ENCODE measurements around the gene BTNL9. TPM values are rescaled to one million over a fixed set of nuclear protein-coding genes. Genes with fewer than 3 reads are reported as not detected.

The BTNL9 gene
- total RNA-seq, 1 experiment from 2014 or later = not detected

DNA sequence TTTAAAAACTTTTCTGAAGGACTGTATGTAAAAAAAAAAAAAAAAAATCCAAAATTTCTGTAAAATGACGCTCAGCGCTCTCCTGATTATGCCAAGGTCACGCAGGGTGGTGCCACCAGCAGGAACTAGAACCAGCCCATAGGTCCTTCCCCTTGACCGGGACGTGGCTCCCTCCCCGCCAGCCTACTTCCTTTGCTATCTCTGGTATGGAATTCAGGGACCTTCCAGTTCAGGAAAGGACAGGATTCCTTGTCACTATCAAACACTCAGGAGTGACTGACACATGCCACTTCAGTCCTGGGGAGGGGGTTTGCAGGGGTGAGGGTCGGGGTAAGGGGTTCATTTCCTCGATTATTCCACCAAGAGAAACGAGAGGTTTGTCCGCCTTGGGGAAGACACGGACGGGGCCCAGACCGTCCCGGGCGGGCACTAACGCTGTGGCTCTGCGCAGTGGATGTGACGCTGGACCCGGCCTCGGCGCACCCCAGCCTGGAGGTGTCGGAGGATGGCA lies 18.8 kb downstream of the BTNL9 start:
- Histone ChIP-seq H3K4me1 (ENCODE audit: insufficient read depth, low read length, poor library complexity, severe bottlenecking) (no peaks in the 10 kb centered on the region), H3K36me3 (ENCODE audit: insufficient read depth, low read length, poor library complexity, severe bottlenecking) (no peaks in the 10 kb centered on the region), H3K27ac (ENCODE audit: low read depth, low read length, poor library complexity, severe bottlenecking) (no peak overlapping the region), H3K27me3 (replicated peaks; ENCODE audit: insufficient read depth, low read depth, low read length, poor library complexity) (peaks cover 96% of the 10 kb centered on the region), H3K9me3 (ENCODE audit: low read depth, low read length, poor library complexity, severe bottlenecking) (no peaks in the 10 kb centered on the region), H3K4me3 (ENCODE audit: low read depth, low read length, poor library complexity, severe bottlenecking) (no peak overlapping the region)
- BruUV-seq (replicated peaks) = no TSS peak
- intact Hi-C loops (cut with micrococcal nuclease; ENCODE audit: unreplicated experiment) = no loop called here
- TF ChIP-seq CTCF (conservative IDR thresholded peaks at IDR 0.05; ENCODE audit: low read depth, low read length) (no peak), EZH2 (IDR thresholded peaks at IDR 0.05; ENCODE audit: borderline replicate concordance, low read depth, low read length, poor library complexity, severe bottlenecking) (peak; percentile 48)
- DNase-seq (ENCODE audit: low spot score) = no peak
- ChIA-PET POLR2A (ENCODE audit: low non-redundant PET) (no interaction called here), CTCF (no interaction called here)

- Histone ChIP-seq H3K9me3 (ENCODE audit: low read depth, low read length, poor library complexity, severe bottlenecking) (no peaks in the 10 kb centered on the region), H3K36me3 (ENCODE audit: insufficient read depth, low read length, poor library complexity, severe bottlenecking) (no peaks in the 10 kb centered on the region), H3K4me3 (ENCODE audit: low read depth, low read length, poor library complexity, severe bottlenecking) (no peak overlapping the region), H3K27ac (ENCODE audit: low read depth, low read length, poor library complexity, severe bottlenecking) (no peak overlapping the region), H3K27me3 (replicated peaks; ENCODE audit: insufficient read depth, low read depth, low read length, poor library complexity) (peaks cover 89% of the 10 kb centered on the region), H3K4me1 (ENCODE audit: insufficient read depth, low read length, poor library complexity, severe bottlenecking) (no peaks in the 10 kb centered on the region)
- TF ChIP-seq EZH2 (IDR thresholded peaks at IDR 0.05; ENCODE audit: borderline replicate concordance, low read depth, low read length, poor library complexity, severe bottlenecking) (peak; percentile 75), CTCF (conservative IDR thresholded peaks at IDR 0.05; ENCODE audit: low read depth, low read length) (no peak)
- POLR2A ChIA-PET (ENCODE audit: low non-redundant PET) = no interaction called here
- intact Hi-C loops (cut with micrococcal nuclease; ENCODE audit: unreplicated experiment) = no loop called here
- CTCF ChIA-PET = no interaction called here
- no TSS peak for BruUV-seq (replicated peaks)
- no peak for DNase-seq (ENCODE audit: low spot score)
Observed at GRCh38 chr5:181059297-181060230, 19.5 kb downstream of the BTNL9 start.

- CTCF ChIA-PET = no interaction called here
- H3K4me3 ChIP-seq (ENCODE audit: low read depth, low read length, poor library complexity, severe bottlenecking) = no peak overlapping the region
- H3K36me3 ChIP-seq (ENCODE audit: insufficient read depth, low read length, poor library complexity, severe bottlenecking) = no peaks in the 10 kb centered on the region
- no peak for TF ChIP-seq CTCF (conservative IDR thresholded peaks at IDR 0.05; ENCODE audit: low read depth, low read length)
- TF ChIP-seq EZH2 (IDR thresholded peaks at IDR 0.05; ENCODE audit: borderline replicate concordance, low read depth, low read length, poor library complexity, severe bottlenecking) = no peak
- no peak for DNase-seq (ENCODE audit: low spot score)
- POLR2A ChIA-PET (ENCODE audit: low non-redundant PET) = no interaction called here
- intact Hi-C loops (cut with micrococcal nuclease; ENCODE audit: unreplicated experiment) = no loop called here
- no TSS peak for BruUV-seq (replicated peaks)
- H3K27ac ChIP-seq (ENCODE audit: low read depth, low read length, poor library complexity, severe bottlenecking) = no peak overlapping the region
- H3K27me3 ChIP-seq (replicated peaks; ENCODE audit: insufficient read depth, low read depth, low read length, poor library complexity) = peaks cover 82% of the 10 kb centered on the region
- no peaks in the 10 kb centered on the region for H3K9me3 ChIP-seq (ENCODE audit: low read depth, low read length, poor library complexity, severe bottlenecking)
- H3K4me1 ChIP-seq (ENCODE audit: insufficient read depth, low read length, poor library complexity, severe bottlenecking) = no peaks in the 10 kb centered on the region
Observed at GRCh38 chr5:181060231-181060590, 20.1 kb downstream of the BTNL9 start.

All from A673 (cell line).